Right kidney (tissue), 1 donor: ENCODE data around the gene HBA2.
"Not testable (repeated sequence)": the region's sequence is repeated elsewhere in the genome, so short reads cannot be mapped to it uniquely, and the experiment has no call there.

ENCODE experiments used
- DNase-seq: peaks from one replicate; pipeline ENCODE4 v3.0.0-alpha.2; 2016

HBA2 gene

GRCh38 chr16:191831-192230, 19.2 kb downstream of the HBA2 start:
- no peak for DNase-seq

GRCh38 chr16:192686-193085, 20.0 kb downstream of the HBA2 start:
- DNase-seq = no peak

- DNase-seq = no peak
Measured at GRCh38 chr16:193441-193840, 20.8 kb downstream of the HBA2 start.

GRCh38 chr16:194516-194915, 21.8 kb downstream of the HBA2 start:
- DNase-seq = no peak

- DNase-seq = no peak
Measured at GRCh38 chr16:200388-200787, 27.7 kb downstream of the HBA2 start.

GRCh38 chr16:203246-203645, 30.6 kb downstream of the HBA2 start:
- DNase-seq = no peak

GRCh38 chr16:204046-204445, 31.4 kb downstream of the HBA2 start:
- DNase-seq = not testable (repeated sequence)

- not testable (repeated sequence) for DNase-seq
Measured at GRCh38 chr16:209359-209758, 36.7 kb downstream of the HBA2 start.

GRCh38 chr16:211631-212180, 39.0 kb downstream of the HBA2 start:
- DNase-seq = not testable (repeated sequence)

GRCh38 chr16:212999-213398, 40.3 kb downstream of the HBA2 start:
- no peak for DNase-seq

- DNase-seq = no peak
Measured at GRCh38 chr16:220021-220420, 47.3 kb downstream of the HBA2 start.
